Fibroblast of mammary gland (primary cell): Measurements from ENCODE around the gene STKLD1.

Experiments used
- DNase-seq: peaks from one replicate; pipeline ENCODE4 v3.0.0-alpha.2; 2010; ENCODE audit warnings: low read depth
- H3K4me3 ChIP-seq: 2 replicates; pipeline ENCODE4 v1.5.1; 2011; ENCODE audit warnings: low read depth, mild to moderate bottlenecking, low read length, moderate library complexity; ENCODE audit not compliant: control insufficient read depth
- TF ChIP-seq, protein P1 (sequence below): conservative IDR thresholded peaks from 2 replicates; pipeline ENCODE4 v1.5.1; 2011; ENCODE audit warnings: low read depth, low read length, inconsistent platforms; ENCODE audit not compliant: control insufficient read depth, insufficient read depth

Gene STKLD1

DNA sequence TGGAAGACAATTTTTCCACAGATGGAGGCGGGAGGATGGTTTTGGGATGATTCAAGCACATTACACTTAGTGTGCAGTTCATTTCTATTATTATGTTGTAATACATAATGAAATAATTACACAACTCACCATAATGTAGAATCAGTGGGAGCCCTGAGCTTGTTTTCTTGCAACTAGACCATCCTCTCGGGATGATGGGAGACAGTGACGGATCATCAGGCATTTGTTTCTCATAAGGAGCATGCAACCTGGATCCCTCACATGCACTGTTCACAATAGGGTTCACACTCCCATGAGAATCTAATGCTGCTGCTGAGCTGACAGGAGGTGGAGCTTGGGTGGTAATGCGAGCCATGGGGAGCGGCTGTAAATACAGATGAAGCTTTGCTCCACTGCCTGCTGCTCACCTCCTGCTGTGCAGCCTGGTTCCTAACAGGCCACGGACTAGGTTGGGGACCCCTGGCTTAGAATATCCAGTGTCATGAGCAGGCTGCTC is 1.6 kb downstream of the STKLD1 start:
- peak; percentile 98 for DNase-seq
- H3K4me3 ChIP-seq, result no peak overlapping the region
- TF ChIP-seq, protein P1, sequence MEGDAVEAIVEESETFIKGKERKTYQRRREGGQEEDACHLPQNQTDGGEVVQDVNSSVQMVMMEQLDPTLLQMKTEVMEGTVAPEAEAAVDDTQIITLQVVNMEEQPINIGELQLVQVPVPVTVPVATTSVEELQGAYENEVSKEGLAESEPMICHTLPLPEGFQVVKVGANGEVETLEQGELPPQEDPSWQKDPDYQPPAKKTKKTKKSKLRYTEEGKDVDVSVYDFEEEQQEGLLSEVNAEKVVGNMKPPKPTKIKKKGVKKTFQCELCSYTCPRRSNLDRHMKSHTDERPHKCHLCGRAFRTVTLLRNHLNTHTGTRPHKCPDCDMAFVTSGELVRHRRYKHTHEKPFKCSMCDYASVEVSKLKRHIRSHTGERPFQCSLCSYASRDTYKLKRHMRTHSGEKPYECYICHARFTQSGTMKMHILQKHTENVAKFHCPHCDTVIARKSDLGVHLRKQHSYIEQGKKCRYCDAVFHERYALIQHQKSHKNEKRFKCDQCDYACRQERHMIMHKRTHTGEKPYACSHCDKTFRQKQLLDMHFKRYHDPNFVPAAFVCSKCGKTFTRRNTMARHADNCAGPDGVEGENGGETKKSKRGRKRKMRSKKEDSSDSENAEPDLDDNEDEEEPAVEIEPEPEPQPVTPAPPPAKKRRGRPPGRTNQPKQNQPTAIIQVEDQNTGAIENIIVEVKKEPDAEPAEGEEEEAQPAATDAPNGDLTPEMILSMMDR, result no peak

DNA sequence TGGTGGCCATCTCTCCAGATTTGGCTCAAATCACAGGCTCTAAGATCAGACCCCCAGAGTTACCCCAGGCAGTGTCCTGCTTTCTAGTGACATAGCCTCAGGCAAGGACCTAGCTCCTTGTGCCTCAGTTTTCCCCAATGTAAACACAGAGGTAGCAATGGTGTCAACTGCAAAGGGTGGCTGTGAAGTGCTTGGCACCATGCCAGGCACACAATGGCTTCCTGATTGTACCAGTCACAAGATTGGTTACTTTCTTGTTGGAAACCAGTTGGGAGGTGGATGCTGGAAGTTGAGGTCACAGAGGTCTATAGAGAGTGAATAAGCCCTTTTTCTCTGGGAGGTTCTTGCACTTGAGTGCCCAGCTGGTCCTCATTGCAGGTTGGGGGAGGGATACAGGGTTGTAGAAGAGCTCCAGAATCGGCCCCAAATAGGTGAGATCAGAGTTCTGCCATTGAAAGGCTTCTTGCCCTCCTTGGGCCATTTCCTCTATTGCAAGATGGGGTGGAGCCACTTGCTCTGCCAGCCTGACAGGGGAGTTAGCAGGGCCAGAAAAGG is 2.3 kb downstream of the STKLD1 start:
- DNase-seq, result no peak
- H3K4me3 ChIP-seq, result no peak overlapping the region
- TF ChIP-seq, protein P1, result no peak

DNA sequence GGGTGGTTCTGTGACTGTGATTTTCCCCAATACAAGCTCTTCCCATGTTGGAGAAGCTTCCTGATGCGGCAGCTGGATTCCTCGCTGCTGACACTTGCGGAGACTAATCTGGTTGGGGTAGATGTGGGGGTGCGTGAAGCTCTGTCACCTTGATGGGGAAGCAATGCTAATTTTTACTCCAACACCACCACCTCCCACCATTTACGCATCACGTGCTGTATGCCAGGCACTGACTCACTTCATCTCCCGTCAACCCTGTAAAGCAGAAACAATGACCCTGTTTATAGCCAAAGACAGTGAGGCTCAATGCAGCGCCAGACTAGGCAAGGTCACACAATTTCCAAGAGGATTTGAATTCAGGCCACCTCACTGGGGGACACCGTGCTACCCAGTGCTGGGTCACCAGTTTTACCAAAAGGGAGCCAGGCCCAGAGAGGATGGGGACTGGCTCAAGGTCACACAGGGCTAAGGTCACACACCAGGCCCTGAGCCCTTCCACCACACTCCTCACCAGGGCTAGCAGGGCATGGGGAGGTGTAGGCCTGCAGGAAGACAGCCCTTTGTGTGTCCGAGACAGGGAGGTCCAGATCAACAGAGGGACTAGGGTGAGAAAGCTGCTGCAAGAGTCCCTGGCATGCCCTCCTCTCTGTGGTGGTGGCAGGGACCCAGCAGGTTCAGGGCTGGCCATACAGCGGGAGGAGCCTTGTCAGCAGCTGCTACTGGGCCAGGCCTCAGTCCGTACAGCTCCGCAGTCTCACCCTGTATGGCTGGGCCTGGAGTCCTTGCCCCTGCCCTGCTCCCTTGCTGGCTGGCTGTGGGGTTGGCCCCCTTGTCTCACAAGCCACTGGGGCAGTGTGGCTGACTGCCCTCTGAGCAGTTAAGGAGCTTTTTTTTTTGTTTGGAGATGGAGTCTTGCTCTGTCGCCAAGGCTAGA is 3.3 kb downstream of the STKLD1 start:
- H3K4me3 ChIP-seq, result no peak overlapping the region
- TF ChIP-seq, protein P1, result no peak
- no peak for DNase-seq

DNA sequence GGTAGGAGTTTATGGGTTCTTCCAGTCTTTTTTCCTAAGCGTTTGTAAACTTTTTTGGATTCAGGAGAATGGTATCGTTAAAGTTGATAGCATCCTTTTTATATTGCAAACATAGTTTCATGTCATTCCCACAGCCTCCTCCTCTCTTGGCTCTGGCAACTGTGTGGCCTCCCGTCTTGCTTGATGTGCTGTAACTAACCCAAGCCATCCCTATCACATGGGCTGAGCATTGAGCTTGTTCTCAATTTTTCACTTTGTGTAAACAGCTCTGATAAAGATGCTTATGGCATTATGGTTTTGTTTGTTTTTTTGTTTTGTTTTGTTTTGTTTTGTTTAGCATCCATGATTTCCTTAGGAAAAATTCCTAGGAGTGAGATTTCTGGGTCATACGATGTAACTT is 4.6 kb downstream of the STKLD1 start:
- DNase-seq, result no peak
- H3K4me3 ChIP-seq, result no peak overlapping the region
- TF ChIP-seq, protein P1, result no peak

DNA sequence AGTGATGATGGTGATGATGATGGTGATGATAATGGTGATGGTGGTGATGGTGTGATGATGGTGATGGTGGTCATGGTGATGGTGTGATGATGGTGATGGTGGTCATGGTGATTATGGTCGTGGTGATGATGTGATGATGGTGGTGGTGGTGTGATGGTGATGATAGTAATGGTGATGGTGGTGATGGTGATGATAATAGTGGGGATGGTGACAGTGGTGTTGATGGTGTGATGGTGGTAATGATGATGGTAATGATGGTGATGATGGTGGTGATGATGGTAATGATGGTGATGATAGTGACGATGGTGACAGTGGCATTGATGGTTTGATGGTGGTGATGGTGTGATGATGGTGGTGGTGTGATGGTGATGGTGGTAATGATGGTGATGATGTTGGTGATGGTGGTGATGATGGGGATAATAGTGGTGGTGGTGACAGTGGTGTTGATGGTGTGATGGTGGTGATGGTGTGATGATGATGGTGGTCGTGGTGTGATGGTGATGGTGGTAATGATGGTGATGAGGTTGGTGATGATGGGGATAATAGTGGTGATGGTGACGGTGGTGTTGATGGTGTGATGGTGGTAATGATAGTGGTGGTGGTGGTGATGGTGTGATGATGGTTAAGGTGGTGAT is 6.5 kb downstream of the STKLD1 start:
- no peak overlapping the region for H3K4me3 ChIP-seq
- no peak for DNase-seq
- TF ChIP-seq, protein P1, result no peak

DNA sequence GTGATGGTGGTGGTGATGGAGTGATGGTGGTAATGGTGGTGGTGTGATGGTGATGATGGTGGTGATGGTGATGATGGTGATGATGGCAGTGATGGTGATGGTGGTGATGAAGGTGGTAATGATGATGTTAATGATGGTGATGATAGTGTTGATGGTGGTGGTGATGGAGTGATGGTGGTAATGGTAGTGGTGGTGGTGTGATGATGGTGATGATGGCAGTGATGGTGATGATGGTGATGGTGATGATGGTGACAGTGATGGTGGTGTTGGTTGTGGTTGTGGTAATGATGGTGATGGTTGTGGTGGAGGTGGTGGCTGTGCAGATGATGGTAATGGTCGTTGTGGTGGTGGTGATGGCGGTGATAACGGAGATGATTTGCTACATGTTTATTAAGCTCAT is 7.3 kb downstream of the STKLD1 start:
- no peak overlapping the region for H3K4me3 ChIP-seq
- TF ChIP-seq, protein P1, result no peak
- no peak for DNase-seq
